ENCODE data around the gene MTUS2. TPM values are rescaled to one million over a fixed set of nuclear protein-coding genes. Genes with fewer than 3 reads are reported as not detected.

MTUS2 gene
- total and polyA plus RNA-seq, 4 donors, result under 0.01 to 0.70 (median 0.15) TPM

DNA sequence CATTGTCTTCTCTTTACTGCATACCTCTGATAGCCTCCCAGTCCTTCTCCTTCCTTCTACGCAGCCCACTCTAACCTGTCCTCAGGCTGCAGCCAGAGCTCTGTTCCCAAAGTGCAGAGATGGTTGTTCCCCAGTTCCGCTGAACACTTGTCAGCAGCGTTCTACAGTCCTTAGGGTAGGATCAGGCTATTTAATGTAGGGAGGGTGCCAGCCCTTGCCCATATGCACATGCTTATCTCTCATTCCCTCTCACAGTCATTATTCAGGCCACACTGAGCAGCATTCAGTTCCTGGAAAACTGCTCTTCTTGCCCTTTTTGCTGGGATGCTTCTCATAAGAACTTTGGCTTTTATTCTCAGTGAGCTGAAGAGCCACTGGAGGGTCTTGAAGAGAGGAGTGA lies 180.7 kb downstream of the MTUS2 start:
- Histone ChIP-seq H3K36me3 (ENCODE audit: control insufficient read depth in 4 of 4, insufficient read depth in 3 of 4, low read depth in 1 of 4, low read length in 3 of 4) (no peaks in the 10 kb centered on the region), H3K4me1 (ENCODE audit: control insufficient read depth in 4 of 4, insufficient read depth in 4 of 4, low read length in 3 of 4) (no peaks in the 10 kb centered on the region), H3K4me3 (ENCODE audit: low read depth in 1 of 3, low read length in 3 of 3) (no peak overlapping the region), H3K9ac (ENCODE audit: low read depth in 1 of 2, low read length in 2 of 2) (no peak overlapping the region), H3K27ac (ENCODE audit: low read depth in 1 of 2, low read length in 2 of 2) (no peak overlapping the region), H3K27me3 (ENCODE audit: control insufficient read depth in 4 of 4, insufficient read depth in 4 of 4, low read length in 3 of 4) (no peaks in the 10 kb centered on the region), H3K9me3 (ENCODE audit: control insufficient read depth in 4 of 4, low read length in 3 of 4) (no peaks in the 10 kb centered on the region)
- no peak for DNase-seq (ENCODE audit: low spot score)
- 97% methylated on average over 3 of the region's 3 CpGs for WGBS
- TF ChIP-seq, protein P1, sequence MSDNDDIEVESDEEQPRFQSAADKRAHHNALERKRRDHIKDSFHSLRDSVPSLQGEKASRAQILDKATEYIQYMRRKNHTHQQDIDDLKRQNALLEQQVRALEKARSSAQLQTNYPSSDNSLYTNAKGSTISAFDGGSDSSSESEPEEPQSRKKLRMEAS (IDR thresholded peaks at IDR 0.05), result no peak
- TF ChIP-seq SP1 (IDR thresholded peaks at IDR 0.05) (no peak), FOXA2 (IDR thresholded peaks at IDR 0.05) (no peak), FOXA1 (IDR thresholded peaks at IDR 0.05) (no peak), TAF1 (conservative IDR thresholded peaks at IDR 0.05) (no peak), HNF4G (IDR thresholded peaks at IDR 0.05) (no peak), RXRA (IDR thresholded peaks at IDR 0.05) (no peak), JUND (IDR thresholded peaks at IDR 0.05) (no peak), YY1 (IDR thresholded peaks at IDR 0.05) (no peak), EGR1 (IDR thresholded peaks at IDR 0.05; ENCODE audit: low read depth in 2 of 2) (no peak), RAD21 (IDR thresholded peaks at IDR 0.05) (no peak), NR2F2 (IDR thresholded peaks at IDR 0.05) (no peak), HNF4A (conservative IDR thresholded peaks at IDR 0.05) (no peak)
- TF ChIP-seq, protein P2, sequence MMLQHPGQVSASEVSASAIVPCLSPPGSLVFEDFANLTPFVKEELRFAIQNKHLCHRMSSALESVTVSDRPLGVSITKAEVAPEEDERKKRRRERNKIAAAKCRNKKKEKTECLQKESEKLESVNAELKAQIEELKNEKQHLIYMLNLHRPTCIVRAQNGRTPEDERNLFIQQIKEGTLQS (IDR thresholded peaks at IDR 0.05), result no peak
- TF ChIP-seq, protein P3, sequence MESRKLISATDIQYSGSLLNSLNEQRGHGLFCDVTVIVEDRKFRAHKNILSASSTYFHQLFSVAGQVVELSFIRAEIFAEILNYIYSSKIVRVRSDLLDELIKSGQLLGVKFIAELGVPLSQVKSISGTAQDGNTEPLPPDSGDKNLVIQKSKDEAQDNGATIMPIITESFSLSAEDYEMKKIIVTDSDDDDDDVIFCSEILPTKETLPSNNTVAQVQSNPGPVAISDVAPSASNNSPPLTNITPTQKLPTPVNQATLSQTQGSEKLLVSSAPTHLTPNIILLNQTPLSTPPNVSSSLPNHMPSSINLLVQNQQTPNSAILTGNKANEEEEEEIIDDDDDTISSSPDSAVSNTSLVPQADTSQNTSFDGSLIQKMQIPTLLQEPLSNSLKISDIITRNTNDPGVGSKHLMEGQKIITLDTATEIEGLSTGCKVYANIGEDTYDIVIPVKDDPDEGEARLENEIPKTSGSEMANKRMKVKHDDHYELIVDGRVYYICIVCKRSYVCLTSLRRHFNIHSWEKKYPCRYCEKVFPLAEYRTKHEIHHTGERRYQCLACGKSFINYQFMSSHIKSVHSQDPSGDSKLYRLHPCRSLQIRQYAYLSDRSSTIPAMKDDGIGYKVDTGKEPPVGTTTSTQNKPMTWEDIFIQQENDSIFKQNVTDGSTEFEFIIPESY (IDR thresholded peaks at IDR 0.05), result no peak

DNA sequence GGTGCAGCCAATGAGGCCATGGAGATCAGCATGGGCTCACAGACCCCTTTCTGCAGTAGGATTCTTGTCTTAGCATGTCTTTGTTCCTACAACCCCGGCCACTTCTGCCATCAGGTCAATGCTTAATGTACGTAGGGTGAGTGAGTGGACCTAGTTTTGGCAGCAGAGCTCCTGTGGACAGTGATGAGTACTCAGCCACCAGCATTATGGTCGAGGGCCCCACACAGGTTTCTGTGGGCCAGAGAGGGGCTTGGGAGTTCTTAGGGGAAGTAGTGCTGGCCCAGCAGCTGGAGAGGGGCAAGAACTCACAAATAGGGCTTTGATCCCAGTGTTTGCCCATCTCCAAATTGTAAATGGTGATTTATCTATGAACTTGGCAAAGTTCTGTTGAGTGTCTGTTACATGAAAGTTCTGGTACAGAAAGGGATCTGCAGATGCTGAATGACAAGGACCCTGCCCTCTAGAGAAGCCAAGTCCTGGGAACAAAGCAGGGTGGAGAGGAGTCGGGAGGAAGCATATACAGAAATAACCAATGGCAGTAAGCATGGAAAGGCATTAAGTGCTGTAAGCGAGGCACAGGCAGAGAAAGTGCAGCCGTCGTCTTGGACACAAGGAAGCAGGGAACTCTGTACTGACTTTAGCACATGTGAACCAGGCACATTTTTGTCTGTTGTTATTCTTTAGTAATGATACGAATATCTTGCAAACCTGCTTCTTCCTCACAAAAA lies 185.1 kb downstream of the MTUS2 start:
- no peak overlapping the region for H3K9ac ChIP-seq (ENCODE audit: low read depth in 1 of 2, low read length in 2 of 2)
- 82% methylated on average over 8 of the region's 8 CpGs for WGBS
- TF ChIP-seq, protein P2 (IDR thresholded peaks at IDR 0.05), result no peak
- TF ChIP-seq TAF1 (conservative IDR thresholded peaks at IDR 0.05), result no peak
- no peaks in the 10 kb centered on the region for H3K36me3 ChIP-seq (ENCODE audit: control insufficient read depth in 4 of 4, insufficient read depth in 3 of 4, low read depth in 1 of 4, low read length in 3 of 4)
- no peak overlapping the region for H3K27ac ChIP-seq (ENCODE audit: low read depth in 1 of 2, low read length in 2 of 2)
- no peaks in the 10 kb centered on the region for H3K9me3 ChIP-seq (ENCODE audit: control insufficient read depth in 4 of 4, low read length in 3 of 4)
- H3K4me1 ChIP-seq (ENCODE audit: control insufficient read depth in 4 of 4, insufficient read depth in 4 of 4, low read length in 3 of 4), result no peaks in the 10 kb centered on the region
- no peaks in the 10 kb centered on the region for H3K27me3 ChIP-seq (ENCODE audit: control insufficient read depth in 4 of 4, insufficient read depth in 4 of 4, low read length in 3 of 4)
- DNase-seq (ENCODE audit: low spot score), result no peak
- H3K4me3 ChIP-seq (ENCODE audit: low read depth in 1 of 3, low read length in 3 of 3), result no peak overlapping the region

DNA sequence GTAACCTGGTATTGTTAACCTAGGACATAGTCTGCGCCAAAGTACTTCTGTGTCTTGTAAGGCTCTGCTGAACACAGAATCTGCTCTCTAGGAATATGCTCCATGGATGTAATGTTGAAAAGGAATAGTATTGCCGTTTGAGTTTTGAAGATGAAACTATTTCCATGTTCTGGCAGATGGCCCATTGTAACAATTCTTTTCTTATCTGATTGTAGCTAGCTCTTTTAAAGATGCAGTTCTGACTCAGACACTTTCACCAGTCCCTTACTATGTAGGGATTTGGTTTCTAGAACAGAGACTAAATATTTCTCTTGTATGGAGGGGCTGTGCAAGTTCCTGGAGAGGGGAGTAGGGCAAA lies 185.6 kb downstream of the MTUS2 start:
- 73% methylated on average over 2 of the region's 2 CpGs for WGBS
- no peak for DNase-seq (ENCODE audit: low spot score)
- no peak overlapping the region for H3K27ac ChIP-seq (ENCODE audit: low read depth in 1 of 2, low read length in 2 of 2)
- TF ChIP-seq GABPA (IDR thresholded peaks at IDR 0.05 in 1 of 2, conservative IDR thresholded peaks at IDR 0.05 in 1 of 2), result no peak
- no peaks in the 10 kb centered on the region for H3K9me3 ChIP-seq (ENCODE audit: control insufficient read depth in 4 of 4, low read length in 3 of 4)
- H3K4me1 ChIP-seq (ENCODE audit: control insufficient read depth in 4 of 4, insufficient read depth in 4 of 4, low read length in 3 of 4), result no peaks in the 10 kb centered on the region
- no peaks in the 10 kb centered on the region for H3K27me3 ChIP-seq (ENCODE audit: control insufficient read depth in 4 of 4, insufficient read depth in 4 of 4, low read length in 3 of 4)
- no peak overlapping the region for H3K4me3 ChIP-seq (ENCODE audit: low read depth in 1 of 3, low read length in 3 of 3)
- no peak overlapping the region for H3K9ac ChIP-seq (ENCODE audit: low read depth in 1 of 2, low read length in 2 of 2)
- H3K36me3 ChIP-seq (ENCODE audit: control insufficient read depth in 4 of 4, insufficient read depth in 3 of 4, low read depth in 1 of 4, low read length in 3 of 4), result no peaks in the 10 kb centered on the region
